ENCODE data around the gene STK35. TPM values are rescaled to one million over a fixed set of nuclear protein-coding genes. Genes with fewer than 3 reads are reported as not detected.

Gene STK35
- total RNA-seq, 1 experiment from 2014 or later = 38.4 TPM

GRCh38 chr20:2116170-2116940 is 14.7 kb downstream of the STK35 start:
- Histone ChIP-seq H3K27me3 (ENCODE audit: low read length) (no peaks in the 10 kb centered on the region), H3K4me1 (ENCODE audit: insufficient read depth, low read length) (peaks cover 24% of the 10 kb centered on the region), H3K79me2 (ENCODE audit: low read length) (peaks cover 100% of the 10 kb centered on the region), H2AFZ (ENCODE audit: low read length) (no peak overlapping the region), H3K9me2 (replicated peaks; ENCODE audit: low read length) (no peaks in the 10 kb centered on the region), H3K4me3 (ENCODE audit: low read length) (no peak overlapping the region), H3K4me2 (ENCODE audit: low read length) (no peak overlapping the region), H4K20me1 (ENCODE audit: low read length) (peaks cover 62% of the 10 kb centered on the region), H3K9ac (ENCODE audit: low read length) (no peak overlapping the region), H3F3A (ENCODE audit: low read length, unreplicated experiment) (no peaks in the 10 kb centered on the region), H3K36me3 (ENCODE audit: low read depth, low read length) (peaks cover 35% of the 10 kb centered on the region), H3K27ac (ENCODE audit: low read length) (no peak overlapping the region), H3K9me3 (ENCODE audit: low read length) (no peaks in the 10 kb centered on the region)
- no peak for TF ChIP-seq EZH2 (IDR thresholded peaks at IDR 0.05; ENCODE audit: low read length, unreplicated experiment)
- BruUV-seq (replicated peaks) = no TSS peak
- ATAC-seq (no peak), DNase-seq (no peak)
- CTCF ChIA-PET = no interaction called here
- POLR2A ChIA-PET (ENCODE audit: unreplicated experiment) = no interaction called here
- intact Hi-C loops (cut with micrococcal nuclease) = no loop called here

DNA sequence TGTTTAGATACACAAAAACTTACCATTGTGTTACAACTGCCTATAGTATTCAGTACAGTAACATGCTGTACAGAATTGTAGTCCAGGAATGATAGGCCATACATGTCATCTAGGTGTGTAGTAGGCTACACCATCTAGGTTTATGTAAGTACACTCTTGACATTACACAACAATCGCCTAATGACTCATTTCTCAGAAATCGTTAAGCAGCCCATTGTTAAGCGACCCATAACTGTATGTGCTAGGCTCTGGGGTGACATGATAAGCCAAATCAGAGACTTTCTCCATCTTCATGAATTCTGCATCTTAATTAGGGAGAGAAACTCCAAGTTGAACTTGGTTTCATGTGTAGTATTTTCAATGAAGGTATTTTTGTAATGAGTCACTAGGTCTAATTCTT is 17.2 kb downstream of the STK35 start:
- H3K4me2 ChIP-seq (ENCODE audit: low read length) = no peak overlapping the region
- peaks cover 35% of the 10 kb centered on the region for H3K36me3 ChIP-seq (ENCODE audit: low read depth, low read length)
- no peak for ATAC-seq
- no peak overlapping the region for H3K27ac ChIP-seq (ENCODE audit: low read length)
- peaks cover 74% of the 10 kb centered on the region for H4K20me1 ChIP-seq (ENCODE audit: low read length)
- CTCF ChIA-PET = no interaction called here
- no peak for DNase-seq
- no peak for TF ChIP-seq EZH2 (IDR thresholded peaks at IDR 0.05; ENCODE audit: low read length, unreplicated experiment)
- no peak for TF ChIP-seq EZH2phosphoT487 (IDR thresholded peaks at IDR 0.05; ENCODE audit: borderline replicate concordance, low read length)
- no peak for TF ChIP-seq CTCF (conservative IDR thresholded peaks at IDR 0.05; ENCODE audit: low read depth, low read length)
- no peaks in the 10 kb centered on the region for H3K27me3 ChIP-seq (ENCODE audit: low read length)
- POLR2A ChIA-PET (ENCODE audit: unreplicated experiment) = no interaction called here
- BruUV-seq (replicated peaks) = no TSS peak
- H3F3A ChIP-seq (ENCODE audit: low read length, unreplicated experiment) = no peaks in the 10 kb centered on the region
- H2AFZ ChIP-seq (ENCODE audit: low read length) = no peak overlapping the region
- peaks cover 24% of the 10 kb centered on the region for H3K4me1 ChIP-seq (ENCODE audit: insufficient read depth, low read length)
- no peaks in the 10 kb centered on the region for H3K9me2 ChIP-seq (replicated peaks; ENCODE audit: low read length)
- H3K9ac ChIP-seq (ENCODE audit: low read length) = no peak overlapping the region
- intact Hi-C loops (cut with micrococcal nuclease) = no loop called here
- H3K79me2 ChIP-seq (ENCODE audit: low read length) = peaks cover 100% of the 10 kb centered on the region
- no peak overlapping the region for H3K4me3 ChIP-seq (ENCODE audit: low read length)
- no peaks in the 10 kb centered on the region for H3K9me3 ChIP-seq (ENCODE audit: low read length)

- no peaks in the 10 kb centered on the region for H3K9me2 ChIP-seq (replicated peaks; ENCODE audit: low read length)
- H3K36me3 ChIP-seq (ENCODE audit: low read depth, low read length) = peaks cover 20% of the 10 kb centered on the region
- ATAC-seq = no peak
- H3F3A ChIP-seq (ENCODE audit: low read length, unreplicated experiment) = no peaks in the 10 kb centered on the region
- H3K9ac ChIP-seq (ENCODE audit: low read length) = no peak overlapping the region
- no peaks in the 10 kb centered on the region for H3K27me3 ChIP-seq (ENCODE audit: low read length)
- no peaks in the 10 kb centered on the region for H3K9me3 ChIP-seq (ENCODE audit: low read length)
- no peak overlapping the region for H3K27ac ChIP-seq (ENCODE audit: low read length)
- peaks cover 100% of the 10 kb centered on the region for H3K79me2 ChIP-seq (ENCODE audit: low read length)
- no peak overlapping the region for H3K4me2 ChIP-seq (ENCODE audit: low read length)
- DNase-seq = no peak
- H3K4me3 ChIP-seq (ENCODE audit: low read length) = no peak overlapping the region
- peaks cover 63% of the 10 kb centered on the region; the same call in 1 of the 2 replicates for H4K20me1 ChIP-seq (ENCODE audit: low read length)
- H2AFZ ChIP-seq (ENCODE audit: low read length) = no peak overlapping the region
- ChIA-PET CTCF (no interaction called here), POLR2A (ENCODE audit: unreplicated experiment) (no interaction called here)
- TF ChIP-seq EZH2 (IDR thresholded peaks at IDR 0.05; ENCODE audit: low read length, unreplicated experiment) = no peak
- TF ChIP-seq CTCF (conservative IDR thresholded peaks at IDR 0.05; ENCODE audit: low read depth, low read length) = no peak
- no peak for TF ChIP-seq EZH2phosphoT487 (IDR thresholded peaks at IDR 0.05; ENCODE audit: borderline replicate concordance, low read length)
- intact Hi-C loops (cut with micrococcal nuclease) = no loop called here
- BruUV-seq (replicated peaks) = no TSS peak
- no peaks in the 10 kb centered on the region for H3K4me1 ChIP-seq (ENCODE audit: insufficient read depth, low read length)
Observed at GRCh38 chr20:2122936-2123335, 21.3 kb downstream of the STK35 start.
